K562 (cell line): ENCODE data around the gene AMPD1. TPM values are rescaled to one million over a fixed set of nuclear protein-coding genes. Genes with fewer than 3 reads are reported as not detected.

Experiments used
- ATAC-seq: fragments of 200-7000 bp; cut with Tn5 transposase; 3 replicates; pipeline ENCODE4 v1.9.1; 2020; ENCODE audit warnings: moderate library complexity
- BruUV-seq: library from RNA; stranded (reverse); fragments of 400-500 nt; replicated peaks from 2 replicates; lab custom pipeline; 2021; lab: Mats Ljungman, UMichigan
- CTCF ChIA-PET: fragments of 300-600 bp; formaldehyde crosslinking; extraction: SDS; loops from one replicate; lab custom pipeline; 2021; ENCODE audit warnings: low intra/inter-chr PET ratio; lab: Yijun Ruan, JAX
- POLR2A ChIA-PET: fragments of 300-600, 350-650 bp; sonication (Branson Sonifier 250); formaldehyde crosslinking; extraction: SDS; loops from one replicate; lab custom pipeline; 2021; ENCODE audit warnings: antibody characterized with exemption, inconsistent platforms; lab: Yijun Ruan, JAX
- DNase-seq, 4 experiments: peaks; one replicate each; pipeline versions ENCODE4 v3.0.0 to v3.0.0-alpha.2; 2011 to 2018; ENCODE audit warnings: low spot score in 3 of 4, mixed read lengths in 3 of 4; ENCODE audit errors: extremely low read depth in 1 of 4
- FAIRE-seq: peaks from 2 replicates; lab custom pipeline; 2011; peaks lifted over from hg19 to GRCh38; lab: Jason Lieb, UNC
- H2AFZ ChIP-seq: 2 replicates; pipeline ENCODE4 v1.6.0; 2011; ENCODE audit warnings: low read depth, low read length, control low read depth, inconsistent platforms
- H3K27ac ChIP-seq: fragments of 200-600 bp; 3 replicates; pipeline ENCODE4 v1.8.0; 2011; ENCODE audit warnings: low read depth, mild to moderate bottlenecking, control low read depth, inconsistent platforms, low read length, moderate library complexity, mixed read lengths; ENCODE audit errors: extremely low read depth
- H3K27me3 ChIP-seq, 2 experiments: fragments of 300-600 bp in 1 of 2; 2 replicates in 1 of 2; 3 replicates in 1 of 2; pipeline versions ENCODE4 v1.6.0 to v1.8.0; 2011; ENCODE audit warnings: inconsistent platforms in 2 of 2, low read length in 2 of 2, mild to moderate bottlenecking in 1 of 2, mixed read lengths in 1 of 2, moderate library complexity in 1 of 2; ENCODE audit not compliant: control insufficient read depth in 2 of 2, insufficient read depth in 2 of 2
- H3K36me3 ChIP-seq: fragments of 300-600 bp; 3 replicates; pipeline ENCODE4 v1.8.0; 2011; ENCODE audit warnings: mild to moderate bottlenecking, low read length, inconsistent platforms; ENCODE audit not compliant: control insufficient read depth, insufficient read depth
- H3K4me1 ChIP-seq, 2 experiments: fragments of 200-600 bp in 1 of 2; replicated peaks in 1 of 2; 2 replicates in 1 of 2; 3 replicates in 1 of 2; pipeline versions ENCODE4 v1.5.1 to v1.8.0; 2011; ENCODE audit warnings: inconsistent platforms in 2 of 2, low read length in 2 of 2, mild to moderate bottlenecking in 1 of 2, mixed read lengths in 1 of 2, moderate library complexity in 1 of 2; ENCODE audit not compliant: control insufficient read depth in 2 of 2, insufficient read depth in 2 of 2
- H3K4me2 ChIP-seq: 2 replicates; pipeline ENCODE4 v1.6.1; 2011; ENCODE audit warnings: low read length, control low read depth, inconsistent platforms, mixed read lengths; ENCODE audit not compliant: insufficient read depth
- H3K4me3 ChIP-seq: fragments of 200-600 bp; sonication (generic), shearing (Covaris generic); 2 replicates; pipeline ENCODE4 v1.5.1; 2016; ENCODE audit warnings: control low read depth, inconsistent platforms
- H3K79me2 ChIP-seq: fragments of 200-600 bp; 3 replicates; pipeline ENCODE4 v1.8.0; 2011; ENCODE audit warnings: low read length, inconsistent platforms; ENCODE audit not compliant: control insufficient read depth, insufficient read depth
- H3K9ac ChIP-seq, 2 experiments: 2 replicates each; pipeline versions ENCODE4 v1.6.0 to v1.6.1; 2011; ENCODE audit warnings: low read depth in 2 of 2, low read length in 2 of 2, control low read depth in 1 of 2, inconsistent platforms in 1 of 2, mild to moderate bottlenecking in 1 of 2, mixed read lengths in 1 of 2; ENCODE audit not compliant: insufficient read depth in 1 of 2
- H3K9me1 ChIP-seq: one replicate; pipeline ENCODE4 v1.6.0; 2011; ENCODE audit warnings: inconsistent platforms, mild to moderate bottlenecking, low read length, moderate library complexity; ENCODE audit not compliant: control insufficient read depth, insufficient read depth
- H3K9me3 ChIP-seq: replicated peaks from 2 replicates; pipeline ENCODE4 v1.5.1; 2011; ENCODE audit warnings: low read depth, low read length, inconsistent platforms; ENCODE audit not compliant: control insufficient read depth, insufficient read depth
- H4K20me1 ChIP-seq: replicated peaks from 2 replicates; pipeline ENCODE4 v1.6.1; 2011; ENCODE audit warnings: low read length, inconsistent platforms, mixed read lengths; ENCODE audit not compliant: control insufficient read depth, insufficient read depth
- CBX5 ChIP-seq: IDR thresholded peaks from 2 replicates; pipeline ENCODE4 v1.6.1; 2014; ENCODE audit warnings: low read depth, borderline replicate concordance
- EP300 ChIP-seq: IDR thresholded peaks from 2 replicates; pipeline ENCODE4 v1.6.1; 2012; ENCODE audit warnings: low read length, improper control_type of control experiment
- GTF2F1 ChIP-seq: IDR thresholded peaks from 2 replicates; pipeline ENCODE4 v1.6.1; 2011; ENCODE audit warnings: low read depth, low read length, improper control_type of control experiment
- RB1 ChIP-seq: fragments of 450-650 bp; IDR thresholded peaks from 2 replicates; pipeline ENCODE4 v1.6.1; 2017; ENCODE audit warnings: low read depth, mild to moderate bottlenecking
- TAF7 ChIP-seq: fragments of 450-650 bp; IDR thresholded peaks from 2 replicates; pipeline ENCODE4 v1.6.1; 2016; ENCODE audit warnings: missing genetic modification characterization, missing compliant biosample characterization
- WGBS: fragments of 100-300 bp; shearing (Covaris generic); methylation state at CpG from one replicate; pipeline ENCODE4 v1.1.6; 2016; ENCODE audit warnings: low coverage, mixed read lengths; ENCODE audit not compliant: insufficient coverage; ENCODE audit errors: missing lambda C conversion rate; 5-methylcytosine and 5-hydroxymethylcytosine counted together
- in situ Hi-C: fragments of 300-500 bp; cut with MboI; formaldehyde crosslinking; loops from 4 replicates; pipeline ENCODE4 v1.15.0; 2018; ENCODE audit warnings: inconsistent platforms, mixed read lengths
- intact Hi-C: fragments of 100-400 bp; cut with micrococcal nuclease; formaldehyde crosslinking; loops from 2 replicates; pipeline ENCODE4 v1.14.2; 2022
- polyA plus RNA-seq, 8 experiments: library from polyadenylated mRNA; depleted of rRNA in 4 of 8; stranded (reverse) in 5 of 8; unstranded in 3 of 8; fragments of >200 nt; fragmentation: Nextera tagmentation in 2 of 8; fragmentation: Illumina TruSeq in 1 of 8; extraction: Ambion mirVana in 2 of 8; extraction: Trizol in 1 of 8; gene quantifications; 2 replicates each; pipeline versions ENCODE4 v1.2.1 to v1.2.3, GENCODE V29; 2011 to 2014; ENCODE audit warnings: inconsistent platforms in 1 of 8, missing spikeins in 1 of 8
- total RNA-seq, 7 experiments: library from RNA; depleted of rRNA in 6 of 7; stranded (reverse); fragments of >200 nt in 6 of 7; fragmentation: Illumina TruSeq in 2 of 7; extraction: Trizol in 2 of 7; gene quantifications; 2 replicates each; pipeline versions ENCODE4 v1.2.1 to v1.2.3, GENCODE V29; 2011 to 2021; ENCODE audit warnings: low replicate concordance in 1 of 7
- TF ChIP-seq, protein P1 (sequence below): fragments of 250-450 bp; sonication (Bioruptor Pico); IDR thresholded peaks from 2 replicates; pipeline ENCODE4 v1.4.0; 2020; ENCODE audit warnings: borderline replicate concordance
- TF ChIP-seq, protein P2 (sequence below): fragments of 450-650 bp; IDR thresholded peaks from 2 replicates; pipeline ENCODE4 v1.7.0; 2016; ENCODE audit warnings: borderline replicate concordance
- TF ChIP-seq, protein P3 (sequence below), 3 experiments: fragments of 200-800 bp in 1 of 3; fragments of 250-450 bp in 1 of 3; fragments of 450-650 bp in 1 of 3; sonication (Bioruptor Pico) in 1 of 3; sonication (Bioruptor generic) in 1 of 3; formaldehyde crosslinking in 1 of 3; IDR thresholded peaks; 2 replicates each; pipeline versions ENCODE4 v1.6.1 to v1.8.0; 2016 to 2022; ENCODE audit warnings: mild to moderate bottlenecking in 2 of 3, missing genetic modification characterization in 2 of 3, missing compliant biosample characterization in 1 of 3, moderate library complexity in 1 of 3

AMPD1 gene
- total and polyA plus RNA-seq, 9 of the 15 experiments (the other 6 are each of a cell fraction or from before 2014, with no cell fraction given): 0.04 to 0.17 TPM; not detected in 7

DNA sequence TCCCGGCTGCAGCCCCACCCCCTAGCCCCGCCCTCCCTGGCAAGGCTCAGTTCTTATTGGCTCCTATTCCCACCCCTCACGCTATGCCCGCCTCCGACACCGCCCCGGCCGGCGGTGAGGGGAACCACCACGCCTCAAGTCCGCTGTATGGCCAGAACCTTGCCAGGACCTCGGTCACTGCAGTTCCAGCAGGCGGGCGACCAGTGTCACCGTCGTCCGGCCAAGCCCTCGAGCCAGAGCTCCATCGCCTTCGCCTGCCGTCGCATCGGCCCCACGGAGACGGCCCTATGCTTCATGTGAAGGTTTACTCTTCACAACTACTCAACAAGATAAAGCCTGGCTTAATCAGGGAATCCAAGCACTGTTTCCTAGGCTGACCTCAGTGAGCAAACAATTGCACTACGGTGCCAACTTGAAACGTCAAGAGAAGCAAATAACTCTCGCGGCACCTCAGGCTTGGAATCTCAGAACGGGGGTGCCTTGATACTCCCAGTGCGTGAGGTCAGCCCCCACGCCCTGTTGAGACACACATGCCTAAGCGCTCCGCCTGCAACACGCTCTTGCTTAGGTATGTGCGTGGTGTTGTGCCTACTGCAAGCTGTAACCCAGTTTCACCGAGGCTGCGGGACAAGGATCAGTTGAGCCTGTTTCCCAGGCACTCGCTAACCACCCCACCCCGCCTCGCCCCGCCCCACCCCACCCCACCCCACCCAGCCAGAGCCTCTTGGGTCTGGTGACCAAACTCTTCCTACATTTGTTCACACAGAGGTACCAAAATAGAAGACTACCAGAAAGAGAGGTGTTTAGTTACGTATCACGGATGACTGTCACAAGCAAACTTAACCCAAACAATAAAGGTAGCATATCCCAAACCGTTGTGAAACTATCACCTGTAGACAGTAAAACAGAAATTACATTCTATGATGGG lies 25.0 kb downstream of the AMPD1 start (continued):
- TF ChIP-seq CBX5 (no peak), GTF2F1 (no peak), TAF7 (tag) (no peak)

DNA sequence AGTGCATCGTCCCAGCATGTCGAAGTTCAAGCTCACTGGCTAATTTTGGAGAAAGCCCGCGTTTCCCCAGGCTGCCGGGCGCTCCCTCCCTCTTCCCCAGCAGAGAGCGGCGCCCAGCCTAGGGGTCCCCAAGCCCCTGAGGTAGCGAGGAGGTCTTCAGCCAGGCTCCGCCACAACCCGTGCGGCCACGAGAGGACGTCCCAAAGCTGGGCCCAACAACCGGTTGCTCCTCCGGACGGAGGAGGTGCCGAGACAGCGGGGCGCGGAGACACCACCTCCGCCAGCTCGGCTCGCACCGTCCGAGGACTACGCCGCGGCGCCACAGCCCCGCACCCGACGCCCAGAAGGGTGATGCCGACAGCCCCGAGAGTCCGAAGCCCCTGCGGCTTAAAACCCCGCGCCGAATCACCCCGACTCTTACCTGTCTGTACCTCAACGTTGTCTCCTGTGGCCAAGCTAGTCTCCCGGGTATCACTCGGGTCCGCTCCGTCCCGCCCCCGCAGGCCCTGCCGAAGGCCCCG lies 25.7 kb downstream of the AMPD1 start, which contains the start of gene DENND2C:
TSS of gene DENND2C (minus strand) at position 488 of the 521 bp plus-strand sequence. CDS start 44,065 bp downstream, outside the sequence.
- in situ Hi-C loops: no loop called here
- intact Hi-C loops: no loop called here
- TF ChIP-seq, protein P1, sequence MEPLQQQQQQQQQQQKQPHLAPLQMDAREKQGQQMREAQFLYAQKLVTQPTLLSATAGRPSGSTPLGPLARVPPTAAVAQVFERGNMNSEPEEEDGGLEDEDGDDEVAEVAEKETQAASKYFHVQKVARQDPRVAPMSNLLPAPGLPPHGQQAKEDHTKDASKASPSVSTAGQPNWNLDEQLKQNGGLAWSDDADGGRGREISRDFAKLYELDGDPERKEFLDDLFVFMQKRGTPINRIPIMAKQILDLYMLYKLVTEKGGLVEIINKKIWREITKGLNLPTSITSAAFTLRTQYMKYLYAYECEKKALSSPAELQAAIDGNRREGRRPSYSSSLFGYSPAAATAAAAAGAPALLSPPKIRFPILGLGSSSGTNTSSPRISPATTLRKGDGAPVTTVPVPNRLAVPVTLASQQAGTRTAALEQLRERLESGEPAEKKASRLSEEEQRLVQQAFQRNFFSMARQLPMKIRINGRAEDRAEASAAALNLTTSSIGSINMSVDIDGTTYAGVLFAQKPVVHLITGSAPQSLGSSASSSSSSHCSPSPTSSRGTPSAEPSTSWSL (CRISPR knock-in tag): no peak
- TF ChIP-seq, protein P2, sequence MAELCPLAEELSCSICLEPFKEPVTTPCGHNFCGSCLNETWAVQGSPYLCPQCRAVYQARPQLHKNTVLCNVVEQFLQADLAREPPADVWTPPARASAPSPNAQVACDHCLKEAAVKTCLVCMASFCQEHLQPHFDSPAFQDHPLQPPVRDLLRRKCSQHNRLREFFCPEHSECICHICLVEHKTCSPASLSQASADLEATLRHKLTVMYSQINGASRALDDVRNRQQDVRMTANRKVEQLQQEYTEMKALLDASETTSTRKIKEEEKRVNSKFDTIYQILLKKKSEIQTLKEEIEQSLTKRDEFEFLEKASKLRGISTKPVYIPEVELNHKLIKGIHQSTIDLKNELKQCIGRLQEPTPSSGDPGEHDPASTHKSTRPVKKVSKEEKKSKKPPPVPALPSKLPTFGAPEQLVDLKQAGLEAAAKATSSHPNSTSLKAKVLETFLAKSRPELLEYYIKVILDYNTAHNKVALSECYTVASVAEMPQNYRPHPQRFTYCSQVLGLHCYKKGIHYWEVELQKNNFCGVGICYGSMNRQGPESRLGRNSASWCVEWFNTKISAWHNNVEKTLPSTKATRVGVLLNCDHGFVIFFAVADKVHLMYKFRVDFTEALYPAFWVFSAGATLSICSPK: no peak
- TF ChIP-seq EP300 (no peak), RB1 (peak; percentile 38; the same call in 1 of the 2 replicates)
- TF ChIP-seq, protein P3, sequence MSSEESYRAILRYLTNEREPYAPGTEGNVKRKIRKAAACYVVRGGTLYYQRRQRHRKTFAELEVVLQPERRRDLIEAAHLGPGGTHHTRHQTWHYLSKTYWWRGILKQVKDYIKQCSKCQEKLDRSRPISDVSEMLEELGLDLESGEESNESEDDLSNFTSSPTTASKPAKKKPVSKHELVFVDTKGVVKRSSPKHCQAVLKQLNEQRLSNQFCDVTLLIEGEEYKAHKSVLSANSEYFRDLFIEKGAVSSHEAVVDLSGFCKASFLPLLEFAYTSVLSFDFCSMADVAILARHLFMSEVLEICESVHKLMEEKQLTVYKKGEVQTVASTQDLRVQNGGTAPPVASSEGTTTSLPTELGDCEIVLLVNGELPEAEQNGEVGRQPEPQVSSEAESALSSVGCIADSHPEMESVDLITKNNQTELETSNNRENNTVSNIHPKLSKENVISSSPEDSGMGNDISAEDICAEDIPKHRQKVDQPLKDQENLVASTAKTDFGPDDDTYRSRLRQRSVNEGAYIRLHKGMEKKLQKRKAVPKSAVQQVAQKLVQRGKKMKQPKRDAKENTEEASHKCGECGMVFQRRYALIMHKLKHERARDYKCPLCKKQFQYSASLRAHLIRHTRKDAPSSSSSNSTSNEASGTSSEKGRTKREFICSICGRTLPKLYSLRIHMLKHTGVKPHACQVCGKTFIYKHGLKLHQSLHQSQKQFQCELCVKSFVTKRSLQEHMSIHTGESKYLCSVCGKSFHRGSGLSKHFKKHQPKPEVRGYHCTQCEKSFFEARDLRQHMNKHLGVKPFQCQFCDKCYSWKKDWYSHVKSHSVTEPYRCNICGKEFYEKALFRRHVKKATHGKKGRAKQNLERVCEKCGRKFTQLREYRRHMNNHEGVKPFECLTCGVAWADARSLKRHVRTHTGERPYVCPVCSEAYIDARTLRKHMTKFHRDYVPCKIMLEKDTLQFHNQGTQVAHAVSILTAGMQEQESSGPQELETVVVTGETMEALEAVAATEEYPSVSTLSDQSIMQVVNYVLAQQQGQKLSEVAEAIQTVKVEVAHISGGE (CRISPR knock-in tag; IDR thresholded peaks at IDR 0.05): peak in 1 of 3 experiments; percentile 81; a peak in 2 of 6 replicates

More for the DNA sequence above, 25.7 kb downstream of the AMPD1 start, which contains the start of gene DENND2C:
- Histone ChIP-seq H3K4me1 (peaks cover 4 to 13% of the 10 kb centered on the region in 2 experiments; a peak in 3 of 5 replicates), H3K4me3 (peak within 1 kb of the TSS; percentile 45), H3K36me3 (no peaks in the 10 kb centered on the region), H3K27me3 (peaks cover 0 to 11% of the 10 kb centered on the region in 2 experiments; a peak in 2 of 5 replicates), H3K9me3 (no peaks in the 10 kb centered on the region), H3K27ac (no peak within 1 kb of the TSS), H3K4me2 (peak within 1 kb of the TSS; percentile 81), H4K20me1 (no peaks in the 10 kb centered on the region), H3K79me2 (no peaks in the 10 kb centered on the region), H2AFZ (peak within 1 kb of the TSS; percentile 91), H3K9ac (peak within 1 kb of the TSS in 1 of 2 experiments; percentile 85; a peak in 2 of 4 replicates), H3K9me1 (no peaks in the 10 kb centered on the region)
- peak; percentile 82 for ATAC-seq
- no peak for FAIRE-seq
- 14% methylated on average over 40 of the region's 50 CpGs for WGBS
- CTCF ChIA-PET: interaction anchor here (2.7 kb wide), 1 partner anchor 323 kb away, joined by 8 read pairs; no protein-coding TSS in a partner anchor
- POLR2A ChIA-PET: interaction anchor here (2.2 kb wide), 1 partner anchor 11 kb away, joined by 7 read pairs; no protein-coding TSS in a partner anchor
- BruUV-seq: no TSS peak
- DNase-seq: no peak
